Left lung (tissue), 10 donors: ENCODE measurements around the gene C2CD4A. TPM values are rescaled to one million over a fixed set of nuclear protein-coding genes. Genes with fewer than 3 reads are reported as not detected.

ENCODE experiments used
- ATAC-seq: fragments of 200-7000 bp; cut with Tn5 transposase; one replicate; pipeline ENCODE4 v1.9.1; 2020; ENCODE audit warnings: moderate library complexity
- DNase-seq, 4 donors: peaks; one replicate each; pipeline ENCODE4 v3.0.0-alpha.2; 2013 to 2020
- H3K27ac ChIP-seq, 2 donors: fragments of 200-600 bp; sonication (generic) in 1 of 2; one replicate each; pipeline versions ENCODE4 v1.5.0 to v1.8.0; 2020 to 2021
- H3K27me3 ChIP-seq, 2 donors: fragments of 200-600 bp; sonication (generic) in 1 of 2; one replicate each; pipeline versions ENCODE4 v1.5.0 to v1.8.0; 2020 to 2021
- H3K36me3 ChIP-seq, 2 donors: fragments of 200-600 bp; sonication (generic) in 1 of 2; one replicate each; pipeline versions ENCODE4 v1.5.0 to v1.8.0; 2020 to 2021
- H3K4me1 ChIP-seq, 2 donors: fragments of 200-600 bp; one replicate each; pipeline ENCODE4 v1.8.0; 2021
- H3K4me3 ChIP-seq, 2 donors: fragments of 200-600 bp; sonication (generic) in 1 of 2; one replicate each; pipeline versions ENCODE4 v1.5.0 to v1.8.0; 2020 to 2021; ENCODE audit warnings: mild to moderate bottlenecking in 1 of 2
- H3K9me3 ChIP-seq, 2 donors: fragments of 200-600 bp; sonication (generic) in 1 of 2; one replicate each; pipeline versions ENCODE4 v1.5.0 to v1.8.0; 2020 to 2021
- CTCF ChIP-seq, 2 donors: fragments of 200-600 bp; sonication (generic) in 1 of 2; IDR thresholded peaks; one replicate each; pipeline versions ENCODE4 v1.5.0 to v1.8.0; 2021; ENCODE audit warnings: antibody characterized with exemption in 2 of 2
- intact Hi-C, 2 donors: fragments of 100-400 bp; cut with DNase I; formaldehyde crosslinking; loops; one replicate each; pipeline versions ENCODE4 v1.11.2 to v1.14.2; 2022
- polyA plus RNA-seq, 6 donors: library from polyadenylated mRNA; unstranded; fragments of 120-200 nt; gene quantifications; one replicate each; pipeline ENCODE4 v1.2.1, GENCODE V29; 2013; ENCODE audit not compliant: insufficient read length in 6 of 6
- total RNA-seq, 2 donors: library from RNA; stranded (reverse); fragmentation: NEBNext Ultra II Directional; extraction: Animal tissue kit (Norgen Biotek cat#: 25700); gene quantifications; one replicate each; pipeline ENCODE4 v1.2.1, GENCODE V29; 2021
- donor health status: DM: no; HTN: yes; CAD: no.
- donor health status: DM: no; HTN: no; CAD: no.

The C2CD4A gene
- total and polyA plus RNA-seq, 8 donors, result 0.05 to 0.79 (median 0.08) TPM; not detected in 2

GRCh38 chr15:62050115-62050514 lies 16.7 kb upstream of the C2CD4A start:
- Histone ChIP-seq H3K9me3 (no peaks in the 10 kb centered on the region), H3K4me3 (no peak overlapping the region), H3K27me3 (no peaks in the 10 kb centered on the region), H3K4me1 (peaks cover 0 to 74% of the 10 kb centered on the region in 2 donors), H3K27ac (no peak overlapping the region), H3K36me3 (no peaks in the 10 kb centered on the region)
- DNase-seq (no peak), ATAC-seq (no peak)
- TF ChIP-seq CTCF (IDR thresholded peaks at IDR 0.05), result no peak
- intact Hi-C loops, result no loop called here

- no peaks in the 10 kb centered on the region for H3K9me3 ChIP-seq
- no peak overlapping the region for H3K27ac ChIP-seq
- H3K27me3 ChIP-seq, result no peaks in the 10 kb centered on the region
- peaks cover 0 to under 1% of the 10 kb centered on the region in 2 donors for H3K36me3 ChIP-seq
- intact Hi-C loops, result no loop called here
- peaks cover 7 to 77% of the 10 kb centered on the region in 2 donors for H3K4me1 ChIP-seq
- DNase-seq (no peak), ATAC-seq (no peak)
- no peak overlapping the region for H3K4me3 ChIP-seq
- no peak for TF ChIP-seq CTCF (IDR thresholded peaks at IDR 0.05)
Measured at GRCh38 chr15:62051166-62051565, 15.6 kb upstream of the C2CD4A start.

GRCh38 chr15:62052713-62053112 lies 14.1 kb upstream of the C2CD4A start:
- ATAC-seq, result no peak
- Histone ChIP-seq H3K27ac (no peak overlapping the region), H3K36me3 (peaks cover 0 to 4% of the 10 kb centered on the region in 2 donors), H3K9me3 (no peaks in the 10 kb centered on the region), H3K4me3 (no peak overlapping the region), H3K27me3 (no peaks in the 10 kb centered on the region), H3K4me1 (peaks cover 7 to 72% of the 10 kb centered on the region in 2 donors)
- no peak for TF ChIP-seq CTCF (IDR thresholded peaks at IDR 0.05)
- no peak for DNase-seq
- intact Hi-C loops, result no loop called here

GRCh38 chr15:62053439-62054085 lies 13.2 kb upstream of the C2CD4A start:
- Histone ChIP-seq H3K4me1 (peaks cover 7 to 81% of the 10 kb centered on the region in 2 donors), H3K27ac (peak overlapping the region in 1 of 2 donors; percentile 25), H3K36me3 (peaks cover 0 to 4% of the 10 kb centered on the region in 2 donors), H3K4me3 (no peak overlapping the region), H3K27me3 (no peaks in the 10 kb centered on the region), H3K9me3 (no peaks in the 10 kb centered on the region)
- no peak for ATAC-seq
- no peak for TF ChIP-seq CTCF (IDR thresholded peaks at IDR 0.05)
- intact Hi-C loops, result no loop called here
- no peak for DNase-seq

- Histone ChIP-seq H3K9me3 (no peaks in the 10 kb centered on the region), H3K27ac (peak overlapping the region in 1 of 2 donors; percentile 34), H3K27me3 (no peaks in the 10 kb centered on the region), H3K36me3 (peaks cover 0 to 4% of the 10 kb centered on the region in 2 donors), H3K4me1 (peaks cover 14 to 86% of the 10 kb centered on the region in 2 donors), H3K4me3 (no peak overlapping the region)
- no peak for DNase-seq
- ATAC-seq, result peak; percentile 7
- TF ChIP-seq CTCF (IDR thresholded peaks at IDR 0.05), result no peak
- intact Hi-C loops, result no loop called here
Measured at GRCh38 chr15:62054979-62055378, 11.8 kb upstream of the C2CD4A start.
